GM19239 (cell line): Measurements from ENCODE around the gene CRB3.
A peak's percentile ranks its signal among the peaks of the same experiment; 100 is the strongest.
"Not testable (repeated sequence)": the region's sequence is repeated elsewhere in the genome, so short reads cannot be mapped to it uniquely, and the experiment has no call there.

Experiments used
- DNase-seq: peaks from one replicate; pipeline ENCODE4 v3.0.0; 2011; ENCODE audit warnings: low spot score; ENCODE audit not compliant: insufficient read length
- FAIRE-seq: peaks from 2 replicates; lab custom pipeline; 2011; peaks lifted over from hg19 to GRCh38; lab: Jason Lieb, UNC

Gene CRB3

DNA sequence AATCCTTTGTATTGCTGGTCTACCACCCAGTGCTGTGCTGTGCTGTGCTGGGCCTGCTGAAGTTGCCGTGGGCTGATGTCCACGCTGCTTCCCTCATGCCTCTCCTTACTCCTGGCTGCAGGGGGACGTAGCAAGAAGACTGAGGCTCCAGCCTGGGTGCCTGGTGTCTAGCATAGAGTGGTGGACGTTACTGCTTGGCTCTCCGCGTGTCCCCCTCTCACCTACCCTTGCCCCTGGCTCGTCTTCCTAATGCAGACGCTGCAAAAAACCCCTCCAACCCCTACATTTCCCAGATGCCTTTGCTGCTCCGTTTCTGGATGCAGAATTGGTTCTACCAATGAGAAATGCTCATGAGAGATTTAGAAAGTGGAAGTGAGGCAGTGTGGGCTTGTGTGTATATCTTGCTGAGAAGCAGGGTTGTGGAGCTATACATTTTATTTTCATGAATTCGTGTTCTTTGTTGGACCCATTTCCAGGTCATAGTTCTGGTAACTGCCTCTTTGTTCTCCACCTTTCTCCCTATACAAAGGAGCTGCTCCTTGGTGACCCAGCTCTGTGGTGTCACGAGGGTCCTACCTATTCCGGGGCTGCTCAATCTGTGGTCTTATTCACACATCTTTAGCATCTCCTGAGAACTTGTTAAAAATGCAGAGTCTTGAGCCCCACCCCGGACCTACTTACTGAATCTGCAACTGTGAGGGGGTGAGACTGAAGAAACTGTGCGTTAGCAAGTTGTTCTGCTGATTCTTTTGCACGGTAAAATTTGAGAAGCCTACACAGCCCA lies 25.4 kb downstream of the CRB3 start:
- peak; percentile 62 for DNase-seq
- peak; percentile 97 for FAIRE-seq

DNA sequence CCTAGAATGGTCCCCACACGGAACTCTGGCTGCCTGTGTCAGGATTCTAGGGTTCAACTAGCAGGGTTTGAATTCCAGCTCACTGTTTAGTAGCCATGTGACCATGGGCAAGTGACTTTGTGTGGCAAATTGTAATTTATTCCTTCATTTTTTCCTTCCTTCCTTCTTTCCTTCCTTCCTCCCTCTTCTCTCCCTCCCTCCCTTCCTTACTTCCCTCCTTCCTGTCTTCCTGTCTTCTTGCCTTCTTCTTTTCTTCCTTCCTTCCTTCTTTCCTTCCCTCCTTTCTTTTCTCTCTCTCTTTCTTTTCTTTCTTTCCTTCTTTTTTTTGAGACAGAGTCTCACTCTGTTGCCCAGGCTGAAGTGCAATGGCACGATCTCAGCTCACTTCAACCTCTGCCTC lies 26.1 kb downstream of the CRB3 start:
- FAIRE-seq, result no peak

DNA sequence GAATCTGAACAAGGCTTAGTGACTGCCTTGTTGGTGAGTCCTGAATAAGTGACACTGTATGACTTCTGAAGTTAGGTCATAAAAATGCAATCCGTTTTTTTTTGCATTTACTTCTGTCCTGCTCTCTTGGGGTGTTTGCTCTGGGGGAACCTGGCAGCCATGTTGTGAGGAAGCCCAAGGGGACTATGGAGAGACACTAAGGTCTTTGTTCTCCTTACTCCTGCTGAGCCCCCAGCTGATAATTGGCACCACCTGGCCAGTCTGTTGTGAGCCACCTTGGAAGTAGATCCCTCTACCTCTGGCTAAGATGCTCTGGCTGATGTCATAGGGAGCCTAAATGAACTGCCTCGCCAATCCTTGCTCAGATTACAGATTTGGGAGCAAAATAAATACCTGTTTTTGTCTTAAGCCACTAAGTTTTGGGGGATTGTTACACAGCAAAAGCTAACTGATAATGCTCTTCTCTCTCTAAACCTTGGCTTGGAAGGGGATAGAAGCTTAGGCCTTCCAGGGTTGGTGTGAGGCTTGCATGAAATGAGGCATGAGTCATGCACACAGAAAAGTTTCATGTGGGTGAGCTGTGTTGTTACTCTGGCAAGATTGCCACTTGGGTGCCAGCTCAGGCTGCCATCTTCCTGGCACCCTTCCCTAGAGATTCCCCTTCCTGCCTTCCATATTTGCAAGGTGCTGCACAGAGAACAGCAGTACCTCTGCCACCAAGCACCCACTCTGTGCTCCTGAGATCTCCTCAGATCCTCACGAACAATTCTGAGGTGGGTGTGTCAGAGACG lies 27.9 kb downstream of the CRB3 start:
- no peak for FAIRE-seq
- no peak for DNase-seq

More for the DNA sequence above, 26.1 kb downstream of the CRB3 start:
- DNase-seq, result no peak

DNA sequence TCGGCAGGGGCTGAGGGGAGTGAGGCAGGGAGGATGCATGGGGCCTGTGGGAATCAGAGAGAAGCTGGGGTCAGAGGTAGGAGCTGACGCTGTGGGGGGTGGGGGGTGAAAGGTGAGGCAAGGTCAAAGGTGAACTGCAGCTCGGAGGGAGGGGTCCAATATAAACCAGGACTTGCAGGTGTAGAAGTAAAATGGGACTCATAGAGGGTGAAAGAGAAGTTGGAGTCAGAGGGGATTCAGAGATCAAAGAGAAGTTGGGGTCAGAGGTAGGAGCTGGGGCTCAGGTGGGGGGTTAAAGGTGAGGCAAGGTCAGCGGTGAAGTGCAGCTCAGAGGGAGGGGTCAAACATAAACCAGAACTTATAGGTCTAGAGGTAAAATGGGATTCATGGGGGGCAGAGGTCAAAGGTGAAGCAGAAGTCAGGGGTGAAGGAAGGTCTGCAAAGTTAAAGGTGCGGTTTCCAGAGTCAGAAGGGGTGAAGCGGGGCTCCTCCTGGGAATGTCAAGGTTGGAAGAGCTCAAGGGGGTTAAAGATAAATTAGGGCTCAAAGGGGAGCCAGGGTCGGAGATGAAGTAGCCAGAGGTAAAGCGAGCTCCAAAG lies 30.5 kb downstream of the CRB3 start:
- DNase-seq (no peak), FAIRE-seq (no peak)

DNA sequence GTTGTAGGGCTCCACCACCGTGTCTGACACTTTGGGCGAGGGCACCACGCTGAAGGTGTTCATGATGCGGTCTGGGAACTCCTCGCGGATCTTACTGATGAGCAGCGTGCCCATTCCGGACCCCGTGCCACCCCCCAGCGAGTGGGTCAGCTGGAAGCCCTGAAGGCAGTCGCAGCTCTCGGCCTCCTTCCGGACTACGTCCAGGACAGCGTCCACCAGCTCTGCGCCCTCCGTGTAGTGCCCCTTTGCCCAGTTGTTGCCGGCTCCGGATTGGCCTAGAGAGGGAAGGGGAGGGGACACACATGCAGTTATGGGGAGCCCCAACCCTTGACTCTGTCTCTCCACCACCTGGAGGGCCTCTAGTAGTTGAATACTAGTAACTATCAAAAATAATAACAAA lies 31.9 kb downstream of the CRB3 start:
- no peak for FAIRE-seq
- DNase-seq, result no peak

DNA sequence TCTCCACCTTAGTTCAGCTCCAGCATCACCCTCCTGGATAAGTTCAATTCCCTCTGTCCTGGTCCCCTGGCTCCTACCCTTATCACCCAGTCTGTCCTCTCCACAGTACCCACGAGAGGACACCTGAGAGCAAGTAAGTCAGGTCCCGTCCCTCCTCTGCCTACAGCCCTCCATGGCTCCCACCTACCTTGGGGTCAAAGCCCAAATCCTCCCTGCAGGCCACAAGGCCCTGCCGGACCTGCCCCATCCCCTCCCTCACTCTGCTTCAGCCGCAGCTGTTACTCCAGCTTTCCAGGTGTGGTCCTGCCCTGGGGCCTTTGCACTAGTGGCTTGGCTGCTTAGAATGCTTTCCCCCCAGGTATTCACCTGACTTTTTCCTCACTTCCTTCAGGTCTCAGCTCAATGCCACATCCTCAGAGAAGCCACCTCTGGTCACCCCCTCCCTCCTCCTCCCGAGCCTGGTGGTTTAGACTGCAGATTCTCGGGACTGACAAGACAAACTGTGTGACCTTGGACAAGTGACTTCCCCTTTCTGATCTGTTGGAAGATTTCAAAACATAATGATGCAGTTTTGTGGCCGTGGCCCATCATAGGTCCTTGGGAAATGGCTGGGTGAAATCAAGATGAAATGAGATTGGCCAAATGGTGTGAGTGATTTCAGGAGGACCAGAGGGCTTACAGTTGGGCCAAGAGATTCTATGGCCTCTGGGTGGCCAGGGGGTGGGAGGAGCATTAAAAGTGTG lies 34.4 kb downstream of the CRB3 start:
- DNase-seq, result no peak
- no peak for FAIRE-seq

DNA sequence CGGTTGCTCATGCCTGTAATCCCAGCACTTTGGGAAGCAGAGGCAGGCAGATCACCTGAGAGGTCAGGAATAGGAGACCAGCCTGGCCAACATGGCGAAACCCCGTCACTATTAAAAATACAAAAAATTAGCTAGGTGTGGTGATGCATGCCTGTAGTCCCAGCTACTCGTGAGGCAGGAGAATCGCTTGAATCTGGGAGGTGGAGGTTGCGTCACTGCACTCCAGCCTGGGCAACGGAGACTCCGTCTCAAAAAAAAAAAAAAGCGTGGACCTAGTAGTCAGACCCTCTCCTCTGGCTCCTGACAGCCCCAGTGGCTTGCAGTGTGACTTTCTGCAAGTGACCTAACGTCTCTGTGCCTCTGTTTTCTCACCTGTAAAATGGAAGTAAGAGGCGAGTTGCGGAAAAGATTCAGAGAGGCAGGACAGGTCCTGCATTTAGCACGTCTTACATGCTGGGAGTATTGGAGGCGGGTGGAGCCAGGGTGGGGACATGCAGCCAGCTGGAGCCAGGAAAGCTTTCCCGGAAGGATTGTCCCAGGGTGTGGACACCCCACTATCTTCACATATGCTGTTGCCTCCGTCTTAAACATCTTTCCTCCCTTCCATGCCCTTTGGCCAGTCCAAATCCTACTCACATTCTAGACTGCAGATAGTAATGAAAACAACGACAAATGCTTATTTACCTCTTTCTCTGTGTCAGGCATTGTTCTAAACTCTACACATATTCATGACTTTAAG lies 35.1 kb downstream of the CRB3 start:
- FAIRE-seq (no peak), DNase-seq (no peak)

DNA sequence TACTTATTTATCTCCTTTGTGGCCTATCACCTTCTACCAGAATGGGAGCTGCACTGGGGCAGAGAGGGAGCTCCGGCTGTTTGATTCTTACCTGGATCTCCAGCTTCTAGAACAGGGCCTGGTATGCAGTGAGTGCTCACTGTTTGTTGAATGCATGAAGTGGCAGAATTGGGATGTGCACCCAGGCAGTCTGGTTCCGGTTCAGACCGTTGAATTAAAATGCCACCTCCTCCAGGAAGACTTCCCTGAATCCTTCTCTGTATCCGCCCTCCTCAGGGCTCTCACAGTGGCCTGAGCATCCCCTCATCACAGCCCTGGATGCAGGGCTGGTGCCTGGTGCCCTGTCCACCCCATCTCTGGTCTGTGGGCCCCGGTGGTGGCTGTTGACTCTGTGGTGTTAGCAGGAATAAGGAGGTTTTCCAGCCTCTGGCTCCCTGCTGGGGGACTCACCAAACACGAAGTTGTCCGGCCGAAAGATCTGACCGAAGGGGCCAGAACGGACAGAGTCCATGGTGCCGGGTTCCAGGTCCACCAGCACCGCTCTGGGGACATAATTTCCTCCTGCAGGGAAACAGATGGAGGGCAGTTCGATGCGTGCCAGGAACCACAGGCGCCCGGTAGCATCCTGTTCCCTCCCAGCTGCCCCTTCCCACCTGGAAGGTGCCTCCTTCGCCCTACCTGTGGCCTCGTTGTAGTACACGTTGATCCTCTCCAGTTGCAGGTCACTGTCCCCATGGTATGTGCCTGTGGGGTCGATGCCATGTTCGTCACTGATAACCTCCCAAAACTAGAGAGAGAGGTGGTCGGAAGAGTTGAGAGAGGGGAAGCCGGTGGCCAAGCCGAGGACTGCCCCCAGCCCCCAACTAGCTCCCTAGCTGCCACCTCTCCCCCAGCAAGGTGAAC lies 37.0 kb downstream of the CRB3 start:
- DNase-seq (no peak), FAIRE-seq (no peak)

DNA sequence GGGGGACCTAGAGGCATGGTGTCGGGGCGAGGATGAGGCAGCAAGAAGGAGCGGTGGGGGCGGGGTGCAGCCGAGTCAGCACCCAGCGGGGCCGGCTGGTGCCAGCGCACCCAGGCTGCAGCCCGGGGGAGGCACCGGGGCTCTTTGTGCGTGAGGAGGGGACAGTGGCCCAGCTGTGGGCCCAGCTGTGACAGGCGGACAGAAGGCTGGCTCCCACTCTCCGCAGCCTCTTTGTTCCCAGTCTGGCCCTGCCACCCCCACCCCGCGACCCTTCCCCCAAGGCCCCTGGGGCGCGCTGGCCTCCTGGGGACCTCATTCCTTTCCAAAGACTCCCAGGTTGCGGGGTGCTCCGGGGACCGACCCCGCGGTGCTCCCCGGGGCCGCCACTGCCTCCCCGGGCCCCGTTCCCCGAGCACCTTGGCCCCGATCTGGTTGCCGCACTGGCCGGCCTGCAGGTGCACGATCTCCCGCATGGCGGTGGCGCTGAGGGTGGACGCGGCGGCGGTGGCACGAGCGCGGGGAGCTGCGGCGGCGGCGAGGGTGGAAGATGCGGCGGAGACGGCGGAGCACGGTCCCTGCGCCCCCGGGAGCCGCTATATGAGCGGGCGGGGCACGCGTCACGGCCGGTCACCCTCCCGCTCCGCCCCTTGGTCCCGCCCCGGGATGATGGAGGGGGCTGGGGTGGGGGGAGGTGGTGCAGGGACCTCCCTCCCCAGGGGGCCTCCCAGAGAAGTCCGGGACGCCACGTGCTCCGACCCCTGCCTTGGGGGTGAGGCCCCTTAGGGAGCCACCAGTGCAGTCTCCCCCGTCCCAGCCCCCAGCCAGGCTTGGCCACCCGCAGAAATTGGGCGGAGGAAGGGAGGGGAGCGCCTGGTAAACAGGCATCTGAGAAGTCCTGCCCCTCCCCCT lies 37.9 kb downstream of the CRB3 start, which contains the start of gene TUBB4A:
TUBB4A (minus strand) TSS at position 570 of the 909 bp plus-strand sequence; CDS start at position 473, 97 bp downstream.
- DNase-seq (no peak), FAIRE-seq (peak; percentile 56)

DNA sequence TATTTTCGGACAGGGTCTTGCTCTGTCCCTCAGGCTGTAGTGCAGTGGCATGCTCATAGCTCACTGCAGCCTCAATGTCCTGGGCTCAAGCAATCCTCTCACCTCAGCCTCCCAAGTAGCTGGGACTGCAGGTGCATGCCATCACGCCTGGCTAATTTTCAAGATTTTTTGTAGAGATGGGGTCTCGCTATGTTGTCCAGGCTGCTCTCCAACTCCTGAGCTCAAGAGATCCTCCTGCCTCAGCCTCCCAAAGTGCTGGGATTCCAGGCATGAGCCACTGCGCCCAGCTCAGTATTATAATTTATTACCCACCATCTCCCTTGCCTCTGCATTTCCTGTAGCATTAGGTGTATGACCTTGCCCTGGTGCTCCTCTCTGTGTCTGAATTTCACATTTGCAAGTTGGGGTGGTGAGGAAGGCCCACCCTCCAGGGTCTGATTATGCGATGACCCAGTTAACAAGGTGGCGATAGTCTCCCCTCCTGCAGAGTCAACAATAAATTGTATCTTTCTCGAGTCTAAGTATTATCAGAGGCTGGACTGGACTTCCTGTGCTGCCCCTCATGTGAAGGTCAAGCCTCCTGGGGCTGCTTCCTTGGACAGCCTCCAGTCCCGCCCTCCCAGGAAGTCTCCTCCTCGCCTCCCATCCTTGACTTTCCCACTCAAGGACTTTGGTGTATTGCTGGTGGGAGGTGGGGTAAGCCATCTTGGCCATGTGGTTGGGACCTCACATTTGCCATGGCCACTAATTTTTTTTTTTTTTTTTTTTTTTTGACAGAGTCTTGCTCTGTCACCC lies 39.5 kb downstream of the CRB3 start:
- DNase-seq, result no peak

DNA sequence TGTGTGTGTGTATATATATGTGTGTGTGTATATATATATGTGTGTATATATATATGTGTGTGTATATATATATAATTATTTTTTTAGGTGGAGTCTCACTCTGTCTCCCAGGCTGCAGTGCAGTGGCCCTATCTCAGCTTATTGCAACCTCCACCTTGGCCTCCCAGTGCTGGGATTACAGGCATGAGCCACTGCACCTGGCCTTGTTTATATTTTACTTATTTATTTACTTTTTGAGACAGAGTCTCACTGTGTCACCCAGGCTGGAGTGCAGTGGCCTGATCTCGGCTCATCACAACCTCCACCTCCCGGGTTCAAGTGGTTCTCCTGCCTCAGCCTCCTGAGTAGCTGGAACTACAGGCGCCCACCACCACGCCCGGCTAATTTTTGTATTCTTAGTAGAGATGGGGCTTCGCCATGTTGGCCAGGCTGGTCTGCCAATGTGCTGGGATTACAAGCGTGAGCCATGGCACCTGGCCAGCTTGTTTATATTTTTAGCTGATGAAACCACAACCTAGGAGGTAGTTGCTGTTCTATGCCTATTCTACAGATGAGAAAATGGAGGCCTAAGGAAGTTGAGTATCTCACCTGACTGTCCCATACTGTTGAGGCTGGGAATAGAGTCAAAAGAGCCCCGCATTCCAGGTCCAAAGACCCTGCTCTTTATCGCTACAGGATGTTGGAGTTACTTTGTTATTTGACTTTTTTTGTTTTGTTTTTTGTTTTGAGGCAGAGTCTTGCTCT lies 44.1 kb downstream of the CRB3 start:
- not testable (repeated sequence) for DNase-seq, FAIRE-seq

More for the DNA sequence above, 39.5 kb downstream of the CRB3 start:
- FAIRE-seq, result no peak

DNA sequence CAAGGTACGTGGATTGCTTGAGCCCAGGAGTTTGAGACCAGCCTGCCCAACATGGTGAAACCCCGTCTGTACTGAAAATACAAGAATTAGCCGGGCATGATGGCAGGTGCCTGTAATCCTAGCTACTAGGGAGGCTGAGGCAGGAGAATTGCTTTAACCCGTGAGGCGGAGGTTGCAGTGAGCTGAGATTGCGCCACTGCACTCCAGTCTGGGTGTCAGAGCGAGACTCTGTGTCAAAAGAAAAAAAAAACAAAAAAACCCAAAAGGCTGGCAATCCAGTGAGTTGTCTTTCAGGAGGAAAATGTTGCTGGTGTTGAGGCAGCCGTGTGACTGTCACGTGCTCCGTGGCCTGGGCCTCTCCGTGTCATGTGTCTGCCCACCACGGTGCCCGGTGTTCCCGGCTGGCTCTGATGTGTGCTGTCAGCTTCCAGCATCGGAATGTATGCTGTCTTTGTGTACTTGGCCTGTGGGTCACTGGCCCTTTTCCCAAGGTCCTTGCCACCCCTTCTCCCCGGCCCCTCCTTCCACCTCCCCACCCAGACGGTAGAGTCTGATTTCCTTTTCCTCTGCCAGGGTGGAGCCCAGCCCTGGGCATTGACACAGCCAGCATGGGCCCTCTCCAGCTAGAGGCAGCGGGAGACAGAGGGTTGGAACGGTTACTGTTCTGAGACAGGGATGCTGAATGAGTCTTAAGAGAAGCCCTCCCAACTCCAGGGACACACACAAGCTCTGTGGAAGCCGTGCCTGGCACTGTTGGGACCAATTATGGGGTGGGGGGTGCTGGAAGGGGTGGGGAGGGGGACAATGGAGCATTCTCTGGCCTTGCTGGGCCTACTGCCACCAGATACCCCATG lies 45.3 kb downstream of the CRB3 start:
- FAIRE-seq (no peak), DNase-seq (no peak)

DNA sequence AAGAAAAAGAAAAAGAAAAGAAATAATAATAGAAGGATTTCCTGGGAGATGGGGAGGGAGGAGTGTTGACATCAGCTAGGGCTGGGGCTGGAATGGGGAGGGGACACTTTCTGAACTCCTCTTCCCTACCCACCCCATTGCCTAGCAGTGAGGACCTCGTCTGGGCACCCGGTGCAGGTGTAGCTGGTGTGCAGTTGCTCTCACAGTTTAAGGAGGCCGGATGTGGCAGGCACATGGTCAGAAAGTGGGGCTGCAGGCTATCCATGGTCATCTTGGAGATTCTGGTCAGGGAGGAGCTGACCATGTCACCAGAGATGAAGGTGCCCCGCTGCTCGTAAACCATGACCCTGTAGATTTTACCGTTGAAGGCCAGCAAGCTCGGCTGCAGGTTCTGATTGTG lies 46.5 kb downstream of the CRB3 start:
- DNase-seq (no peak), FAIRE-seq (no peak)

DNA sequence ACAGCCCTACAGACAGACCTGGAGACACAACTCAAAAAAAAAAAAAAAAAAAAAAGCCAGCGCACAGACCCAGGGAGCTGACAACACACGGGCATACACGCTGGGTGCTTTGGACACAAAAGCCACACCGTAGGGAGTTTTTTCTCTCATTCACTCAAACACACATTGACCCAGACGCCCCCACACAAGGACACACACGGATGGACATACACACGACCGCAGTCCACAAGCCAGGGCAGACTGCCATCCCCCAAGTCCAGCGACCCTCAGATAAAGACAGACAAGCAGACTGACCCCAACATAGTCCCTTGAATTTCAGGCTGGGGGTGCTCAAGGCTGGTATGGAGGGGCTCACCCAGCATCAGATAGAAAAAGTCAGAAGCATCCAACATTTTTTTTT lies 50.0 kb downstream of the CRB3 start:
- FAIRE-seq, result no peak
- DNase-seq, result no peak

DNA sequence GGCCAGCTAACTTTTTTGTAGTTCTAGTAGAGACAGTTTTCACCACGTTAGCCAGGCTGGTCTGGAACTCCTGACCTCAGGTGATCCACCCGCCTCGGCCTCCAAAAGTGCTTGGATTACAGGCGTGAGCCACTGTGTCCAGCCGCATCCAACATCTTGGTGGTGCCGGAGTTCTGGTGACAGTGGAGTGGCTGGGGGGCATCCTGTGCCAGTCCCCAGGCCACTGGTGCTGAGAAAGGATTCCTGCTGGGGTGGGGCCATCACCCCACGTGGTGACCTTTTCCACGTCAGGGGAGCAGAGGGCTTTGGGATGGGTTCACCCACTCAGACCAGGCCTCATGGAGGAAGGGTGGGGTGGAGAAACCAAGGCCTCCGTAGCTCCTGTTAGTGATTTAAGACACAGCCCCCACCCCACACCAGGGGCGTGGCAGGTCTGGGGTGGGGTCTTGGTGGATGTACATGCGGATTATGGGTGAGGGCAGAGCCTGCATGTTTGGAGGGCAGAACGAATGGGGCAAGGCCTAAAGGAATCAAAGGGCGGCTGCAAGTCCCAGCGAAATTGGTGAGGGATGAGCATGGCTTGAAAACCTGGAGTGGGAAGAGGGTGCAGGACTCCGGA lies 51.0 kb downstream of the CRB3 start:
- FAIRE-seq, result no peak
- no peak for DNase-seq
